Testis (tissue), 2 donors: ENCODE measurements around the gene PXYLP1.

Source experiments
- POLR2A ChIP-seq: fragments of 450-650 bp; IDR thresholded peaks from one replicate; pipeline ENCODE4 v1.6.1; 2017; ENCODE audit warnings: antibody characterized with exemption, mild to moderate bottlenecking, moderate library complexity
- TF ChIP-seq, protein P1 (sequence below), 3 experiments: fragments of 450-650 bp in 2 of 3; fragments of 200-600 bp in 1 of 3; sonication (generic) in 1 of 3; IDR thresholded peaks; one replicate each; pipeline ENCODE4 v1.5.1; 2016 to 2019; ENCODE audit warnings: antibody characterized with exemption in 3 of 3, mild to moderate bottlenecking in 2 of 3, moderate library complexity in 1 of 3

DNA sequence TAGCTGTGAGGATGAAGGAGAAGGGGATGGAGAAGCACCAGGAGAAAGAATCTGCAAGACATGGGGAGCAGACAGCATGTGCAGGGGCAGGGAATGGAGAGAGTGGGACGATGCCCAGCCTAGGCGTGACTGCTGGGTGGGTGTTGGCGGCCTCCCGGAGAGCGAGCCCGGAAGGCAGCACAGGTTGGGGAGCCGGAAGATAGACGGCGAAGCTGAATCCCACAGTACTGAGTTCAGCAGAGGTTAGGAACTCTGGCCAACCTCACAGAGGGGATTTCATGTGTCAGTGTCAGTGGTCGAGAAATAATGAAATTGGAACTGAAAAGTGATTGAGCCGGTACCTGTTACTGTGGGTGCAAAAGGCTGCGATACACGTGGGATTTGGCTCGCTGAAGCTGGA is 55.2 kb downstream of the PXYLP1 start:
- TF ChIP-seq, protein P1, sequence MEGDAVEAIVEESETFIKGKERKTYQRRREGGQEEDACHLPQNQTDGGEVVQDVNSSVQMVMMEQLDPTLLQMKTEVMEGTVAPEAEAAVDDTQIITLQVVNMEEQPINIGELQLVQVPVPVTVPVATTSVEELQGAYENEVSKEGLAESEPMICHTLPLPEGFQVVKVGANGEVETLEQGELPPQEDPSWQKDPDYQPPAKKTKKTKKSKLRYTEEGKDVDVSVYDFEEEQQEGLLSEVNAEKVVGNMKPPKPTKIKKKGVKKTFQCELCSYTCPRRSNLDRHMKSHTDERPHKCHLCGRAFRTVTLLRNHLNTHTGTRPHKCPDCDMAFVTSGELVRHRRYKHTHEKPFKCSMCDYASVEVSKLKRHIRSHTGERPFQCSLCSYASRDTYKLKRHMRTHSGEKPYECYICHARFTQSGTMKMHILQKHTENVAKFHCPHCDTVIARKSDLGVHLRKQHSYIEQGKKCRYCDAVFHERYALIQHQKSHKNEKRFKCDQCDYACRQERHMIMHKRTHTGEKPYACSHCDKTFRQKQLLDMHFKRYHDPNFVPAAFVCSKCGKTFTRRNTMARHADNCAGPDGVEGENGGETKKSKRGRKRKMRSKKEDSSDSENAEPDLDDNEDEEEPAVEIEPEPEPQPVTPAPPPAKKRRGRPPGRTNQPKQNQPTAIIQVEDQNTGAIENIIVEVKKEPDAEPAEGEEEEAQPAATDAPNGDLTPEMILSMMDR (IDR thresholded peaks at IDR 0.05) = no peak
- TF ChIP-seq POLR2A = no peak
